ENCODE measurements around the gene ELP5.
A peak's percentile ranks its signal among the peaks of the same experiment; 100 is the strongest.

ELP5 gene

DNA sequence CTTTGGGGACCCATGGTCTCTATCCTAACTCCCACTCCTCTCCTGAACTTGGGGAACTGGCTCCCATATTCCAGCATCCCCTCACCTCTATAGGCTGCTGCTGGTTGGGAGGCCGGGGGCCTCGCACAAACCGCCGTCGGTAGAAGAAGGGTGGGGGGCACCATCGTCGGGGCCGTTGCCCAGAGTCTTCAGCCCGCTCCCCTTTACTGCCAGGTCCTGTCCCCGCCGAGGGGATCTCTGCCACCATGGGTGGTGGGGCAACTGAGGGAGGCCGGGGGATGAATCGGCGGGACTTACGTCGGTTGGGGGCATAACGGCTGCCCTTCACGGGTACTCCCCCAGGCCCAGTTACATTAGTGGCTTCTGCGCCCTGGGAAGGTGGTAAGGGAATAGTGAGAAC is 38.2 kb downstream of the ELP5 start:
- DNase-seq = no peak

DNA sequence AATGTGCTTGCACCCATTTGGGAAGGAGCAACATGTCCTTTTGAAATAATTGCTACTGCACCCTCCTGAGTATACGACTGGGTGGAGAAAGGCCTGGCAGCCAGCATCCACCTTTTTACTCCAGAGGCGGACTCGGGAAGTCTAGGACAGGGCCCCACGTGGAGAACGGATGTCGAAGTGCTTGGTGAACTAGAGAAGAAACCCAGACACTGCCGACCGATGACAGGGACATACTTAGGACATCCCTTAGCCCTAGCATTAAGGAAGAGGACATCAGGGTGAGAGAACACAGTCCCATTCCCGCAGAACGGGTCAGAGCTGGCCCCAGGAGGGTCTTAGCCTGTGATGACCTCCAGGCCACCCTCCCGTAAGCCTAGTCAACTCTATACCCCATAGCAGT is 38.7 kb downstream of the ELP5 start:
- no peak for DNase-seq

DNA sequence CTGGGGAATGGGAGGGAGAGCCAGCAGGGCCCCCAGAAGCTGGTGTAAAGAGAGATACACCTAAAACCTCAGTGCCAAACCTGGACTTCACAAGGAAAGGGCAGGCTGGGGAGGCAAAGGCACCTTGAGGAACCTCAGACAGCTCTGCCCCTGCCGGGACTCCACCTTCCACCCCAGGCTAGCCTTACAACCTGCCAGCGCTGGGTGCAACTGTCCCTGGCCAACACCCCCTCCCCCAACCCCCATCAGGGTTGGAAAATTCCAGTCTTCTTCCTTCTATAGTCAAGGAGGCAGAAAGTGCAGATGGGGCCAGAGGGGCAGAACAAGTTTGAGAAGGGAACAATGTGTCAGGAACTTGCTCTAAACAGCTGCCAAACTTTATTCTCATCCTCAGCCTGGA is 40.2 kb downstream of the ELP5 start:
- DNase-seq = no peak

DNA sequence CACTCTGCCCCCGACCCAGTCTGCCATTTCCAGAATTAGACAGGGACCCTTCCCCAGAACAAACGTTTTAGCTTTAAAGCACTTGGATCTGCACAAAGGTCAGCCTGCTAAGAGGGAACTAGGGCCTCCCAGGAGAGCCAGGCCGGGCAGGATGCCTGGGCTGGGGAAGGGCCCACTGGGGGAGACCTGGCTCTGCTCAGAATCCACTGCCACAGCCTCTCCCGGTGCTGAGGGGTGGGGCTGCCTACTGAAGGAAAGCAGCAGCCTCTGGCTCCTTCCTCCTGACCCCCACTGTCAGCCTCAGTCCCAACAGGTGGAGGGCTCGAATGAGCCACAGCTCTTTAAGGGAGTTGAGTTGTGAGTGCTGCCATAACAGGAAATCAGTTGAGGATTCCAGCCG is 40.7 kb downstream of the ELP5 start:
- DNase-seq = no peak

DNA sequence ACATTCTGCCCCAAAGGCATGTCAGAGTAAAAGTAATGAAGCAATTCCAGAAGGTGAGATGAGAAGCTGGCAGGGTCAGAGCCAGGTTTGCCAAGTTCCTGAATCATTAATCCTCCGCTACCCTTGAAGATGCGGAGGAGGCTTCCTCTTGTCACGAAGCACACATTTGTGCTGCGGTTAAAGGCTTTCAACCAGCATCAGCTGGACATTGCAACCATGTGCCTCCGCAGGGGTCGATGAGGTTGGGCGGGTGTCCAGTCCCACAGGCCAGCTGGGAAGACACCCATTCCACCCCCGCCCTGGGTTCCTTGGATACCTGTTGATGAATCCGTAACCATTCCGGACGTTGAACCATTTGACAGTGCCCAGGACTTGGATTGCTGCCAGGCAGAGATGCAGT is 41.1 kb downstream of the ELP5 start:
- no peak for DNase-seq

DNA sequence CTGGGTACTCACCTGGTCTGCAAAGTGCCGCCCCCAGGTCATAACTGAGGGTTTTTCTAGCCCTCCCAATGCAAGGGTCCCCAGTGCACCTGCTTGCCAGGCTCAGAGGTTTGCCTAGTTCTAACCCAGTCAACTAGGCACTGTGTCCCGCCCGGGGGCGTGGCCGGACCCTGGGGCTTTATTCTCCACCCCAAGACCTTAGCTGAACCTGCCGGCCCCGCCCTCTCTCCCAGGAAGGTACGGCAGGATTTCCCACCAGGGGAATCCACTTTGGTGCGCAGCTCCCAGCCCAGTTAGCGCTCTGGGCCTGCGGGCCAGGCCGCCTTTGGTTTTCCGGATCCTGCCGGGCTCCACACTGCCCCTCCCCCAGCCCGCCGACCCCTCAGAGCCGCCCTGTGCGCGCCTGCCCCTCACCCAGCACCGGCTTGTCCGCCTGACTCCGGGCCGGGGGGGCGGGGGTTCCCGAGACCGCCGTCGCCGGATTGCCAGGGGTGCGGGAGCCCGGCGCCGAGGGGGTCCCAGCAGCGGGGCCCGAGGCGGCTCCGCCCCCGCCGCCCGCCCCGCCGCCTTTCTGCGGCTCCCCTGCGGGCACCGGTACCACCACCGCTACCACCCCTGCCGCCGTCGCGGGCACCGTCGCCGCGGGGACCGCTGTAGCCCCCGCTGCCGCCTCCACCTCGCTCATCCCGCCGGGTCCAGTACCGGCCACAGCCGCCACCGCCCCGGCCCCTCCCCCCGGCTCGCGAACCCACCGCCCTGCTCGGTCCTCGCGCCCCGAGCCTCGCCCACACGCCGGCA is 42.0 kb downstream of the ELP5 start:
- DNase-seq = peak; percentile 62

DNA sequence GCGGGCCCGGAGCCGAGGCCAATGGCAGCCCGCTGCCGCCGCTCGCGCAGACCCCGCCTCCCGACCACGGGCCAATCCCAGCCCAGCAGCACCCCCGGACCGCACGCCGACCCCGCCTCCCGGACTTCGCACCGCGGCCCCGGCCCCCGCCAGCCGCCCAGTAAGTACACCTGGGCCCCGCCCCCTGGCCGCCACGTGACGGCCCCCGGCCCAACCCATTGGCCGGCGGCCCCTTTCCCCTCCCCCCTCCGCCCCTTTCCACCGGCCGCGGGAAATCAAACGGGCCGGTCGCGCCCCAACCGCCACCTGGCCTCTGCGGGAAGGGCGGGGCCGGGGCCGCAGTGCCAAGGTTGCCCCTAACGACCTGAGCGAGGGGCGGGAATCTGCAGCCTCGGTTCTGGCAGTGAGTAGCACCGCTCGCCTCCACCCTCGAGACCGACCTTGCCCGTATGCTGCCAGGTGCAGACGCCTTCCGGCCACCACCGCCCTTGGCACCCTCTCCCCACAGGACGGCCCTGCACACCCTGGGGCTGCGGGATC is 42.7 kb downstream of the ELP5 start, which contains the start of gene YBX2:
TSS of gene YBX2 (minus strand) at position 26 of the 540 bp plus-strand sequence. CDS start 139 bp downstream, outside the sequence.
- DNase-seq = peak; percentile 90

DNA sequence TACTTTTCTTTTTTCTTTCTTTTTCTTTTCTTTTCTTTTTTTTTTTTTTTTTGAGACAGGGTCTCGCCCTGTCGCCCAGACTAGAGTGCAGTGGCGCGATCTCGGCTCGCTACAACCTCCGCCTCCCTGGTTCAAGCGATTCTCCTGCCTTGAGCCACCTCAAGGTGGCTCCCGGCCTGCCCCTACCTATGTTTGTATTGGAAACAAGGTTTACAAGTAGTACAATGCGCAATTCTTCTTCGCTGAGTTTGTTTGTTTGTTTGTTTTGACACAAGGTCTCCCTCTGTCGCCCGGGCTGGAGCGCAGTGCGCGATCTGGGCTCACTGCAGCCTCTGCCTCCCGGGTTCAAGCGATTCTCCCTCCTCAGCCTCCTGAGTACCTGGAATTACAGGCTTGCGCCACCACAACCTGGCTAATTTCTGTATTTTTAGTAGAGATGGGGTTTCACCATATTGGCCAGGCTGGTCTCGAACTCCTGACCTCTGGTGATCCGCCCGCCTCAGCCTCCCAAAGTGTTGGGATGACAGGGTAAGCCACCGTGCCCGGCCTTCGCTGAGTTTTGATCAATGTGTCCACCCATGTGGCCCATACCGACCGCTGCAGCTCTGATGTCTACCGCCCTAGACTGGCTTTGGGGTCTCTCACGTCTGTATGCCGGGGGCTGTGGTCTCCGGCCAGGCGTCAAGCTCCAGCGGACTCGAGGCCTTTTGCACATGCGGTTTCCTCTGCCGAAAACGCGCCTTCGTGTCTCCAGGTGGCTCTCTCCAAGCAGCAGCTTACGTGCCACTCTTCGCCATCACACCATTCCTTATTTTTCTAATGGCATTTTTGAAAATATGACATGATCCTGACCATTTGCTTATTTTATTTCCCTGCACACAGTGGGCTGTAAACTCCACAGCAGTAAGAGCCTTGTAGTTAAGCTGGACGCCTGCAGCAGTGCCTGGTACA is 43.5 kb downstream of the ELP5 start:
- no peak for DNase-seq

GRCh38 chr17:7296189-7296861 is 44.3 kb downstream of the ELP5 start:
- DNase-seq = peak; percentile 74

DNA sequence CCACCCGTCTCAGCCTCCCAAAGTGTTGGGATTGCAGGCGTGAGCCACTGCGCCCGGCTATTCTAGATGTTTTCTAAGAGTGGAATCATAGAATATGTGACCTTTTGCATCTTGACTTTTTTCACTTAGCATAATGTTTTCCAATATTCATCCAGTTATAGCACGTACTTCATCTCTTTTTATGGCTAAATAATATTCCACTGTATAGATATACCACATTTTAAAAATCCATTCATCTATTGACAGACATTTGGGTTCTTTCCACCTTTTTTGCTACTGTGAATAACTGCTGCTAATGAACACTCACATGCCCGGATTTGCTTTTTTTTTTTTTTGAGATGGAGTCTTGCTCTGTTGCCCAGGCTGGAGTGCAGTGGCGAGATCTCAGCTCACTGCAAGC is 52.2 kb downstream of the ELP5 start:
- DNase-seq = no peak

DNA sequence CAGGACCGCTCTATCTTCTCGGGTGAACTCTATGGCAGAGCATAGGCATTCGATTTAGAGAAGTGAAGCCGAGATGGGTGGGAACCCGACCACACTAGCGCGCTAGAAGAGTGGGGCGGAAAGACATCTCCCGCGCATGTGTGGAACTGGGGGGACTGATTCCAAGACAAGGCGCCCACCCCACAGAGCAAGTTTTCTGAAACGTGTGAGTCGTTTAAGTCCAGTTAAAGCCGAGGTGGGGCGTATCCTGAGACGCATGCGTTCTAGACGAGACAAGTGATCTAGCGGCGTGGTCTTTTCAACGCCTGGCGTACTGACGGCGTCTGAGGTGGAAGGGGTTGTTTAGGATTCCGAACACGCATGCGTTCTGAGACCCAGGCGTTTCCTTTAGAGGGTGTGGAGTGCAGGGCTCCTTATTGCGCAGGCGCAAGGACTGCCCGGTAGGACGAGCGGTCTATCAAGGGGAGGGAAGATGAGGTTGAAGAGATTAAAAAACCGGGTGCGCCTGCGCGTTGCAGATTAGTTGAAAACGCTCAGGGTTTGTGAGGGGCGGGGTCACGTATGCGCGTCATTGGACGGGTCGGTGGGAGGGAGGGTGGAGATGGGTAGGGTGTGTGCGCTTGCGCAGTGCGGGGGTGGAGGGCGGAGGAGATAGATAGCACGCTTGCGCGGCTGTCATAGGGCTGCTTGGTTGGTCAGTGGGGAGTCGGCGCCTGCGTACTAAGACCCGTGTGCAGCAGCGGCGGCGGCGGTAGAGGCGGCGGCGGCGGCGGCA is 55.1 kb downstream of the ELP5 start, which contains the start of gene EIF5A:
TSS of gene EIF5A (plus strand) at position 718 of the 775 bp plus-strand sequence. CDS start 2,008 bp downstream, outside the sequence.
- peak; percentile 100 for DNase-seq

GRCh38 chr17:7307686-7308624 is 55.9 kb downstream of the ELP5 start:
- no peak for DNase-seq

DNA sequence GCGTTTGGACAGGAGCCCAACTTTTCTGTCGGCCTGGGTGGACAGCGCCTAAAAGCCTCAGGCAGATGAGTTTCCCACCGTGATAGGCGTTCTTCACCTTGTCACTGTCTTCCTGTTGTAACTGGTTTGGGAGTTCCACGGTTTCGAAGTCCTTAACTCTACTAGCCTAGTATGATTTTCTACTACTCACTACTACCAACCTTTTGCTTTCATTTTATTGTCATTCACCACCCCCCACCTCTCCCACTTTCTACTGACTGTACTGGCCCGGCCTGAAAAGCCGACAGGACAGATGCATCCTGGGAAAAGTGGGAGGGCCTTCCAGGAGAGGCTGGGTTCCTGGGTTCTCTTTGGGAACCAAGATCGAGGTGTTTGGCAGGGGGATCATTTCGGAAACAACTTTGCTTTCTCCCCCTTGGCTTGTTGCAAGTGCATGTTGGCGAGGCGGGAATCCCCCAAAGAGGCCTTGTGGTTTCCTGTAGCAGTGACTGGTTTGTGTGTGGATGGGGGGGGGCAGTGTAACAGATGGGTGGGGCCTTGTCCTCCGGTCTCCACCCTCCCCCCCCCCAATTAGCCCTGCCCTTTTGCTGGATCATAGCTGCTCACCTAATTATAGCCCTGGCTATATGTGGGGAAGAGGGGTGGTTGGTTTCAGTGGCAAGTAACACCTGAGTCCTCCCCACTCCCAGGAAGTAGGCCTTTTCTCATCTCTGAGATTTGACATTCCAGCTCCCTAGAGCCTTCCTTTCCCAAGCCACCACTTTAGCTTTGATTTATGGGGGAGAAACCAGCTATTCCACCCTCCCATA is 56.8 kb downstream of the ELP5 start:
- DNase-seq = peak; percentile 79
